B cell (primary cell): ENCODE measurements around the gene CARD9. TPM values are rescaled to one million over a fixed set of nuclear protein-coding genes. Genes with fewer than 3 reads are reported as not detected.

Experiments
- ATAC-seq: fragments of 200-7000 bp; cut with Tn5 transposase; one replicate; pipeline ENCODE4 v1.10.0; 2021; ENCODE audit warnings: low read depth, mild to moderate bottlenecking, moderate number of reproducible peaks, moderate library complexity
- CTCF ChIA-PET: fragments of 350-600 bp; sonication (Branson Sonifier 250); formaldehyde crosslinking; loops from one replicate; lab custom pipeline; 2021; ENCODE audit warnings: antibody characterized with exemption, inconsistent platforms; lab: Charles Lee
- POLR2A ChIA-PET: fragments of 350-600 bp; sonication (Branson Sonifier 250); formaldehyde crosslinking; loops from one replicate; lab custom pipeline; 2021; ENCODE audit warnings: antibody characterized with exemption; lab: Charles Lee
- DNase-seq: peaks from one replicate; pipeline ENCODE4 v3.0.0; 2013
- H2AFZ ChIP-seq: 2 replicates; pipeline ENCODE4 v1.6.1; 2012; ENCODE audit warnings: mild to moderate bottlenecking, low read depth, low read length; ENCODE audit not compliant: insufficient read depth, poor library complexity, severe bottlenecking
- H3K27ac ChIP-seq, 2 donors: 1 replicate in 1 of 2; 2 replicates in 1 of 2; pipeline ENCODE4 v1.5.1; 2012 to 2013; ENCODE audit warnings: low read length in 2 of 2, mild to moderate bottlenecking in 2 of 2, moderate library complexity in 1 of 2
- H3K27me3 ChIP-seq, 4 experiments: fragments of 200-600 bp in 1 of 4; sonication (generic) in 1 of 4; replicated peaks in 1 of 4; 1 replicate in 2 of 4; 2 replicates in 2 of 4; pipeline versions ENCODE4 v1.6.1 to v1.7.0; 2013 to 2016; ENCODE audit warnings: low read length in 3 of 4, mild to moderate bottlenecking in 2 of 4, mixed read lengths in 1 of 4, moderate library complexity in 1 of 4; ENCODE audit not compliant: insufficient read depth in 4 of 4, control insufficient read depth in 3 of 4; ENCODE audit errors: control extremely low read depth in 1 of 4
- H3K36me3 ChIP-seq, 2 experiments: replicated peaks in 1 of 2; 1 replicate in 1 of 2; 2 replicates in 1 of 2; pipeline versions ENCODE4 v1.6.1 to v1.7.1; 2013; ENCODE audit warnings: low read length in 1 of 2; ENCODE audit not compliant: insufficient read depth in 2 of 2, control insufficient read depth in 1 of 2; ENCODE audit errors: control extremely low read depth in 1 of 2, extremely low read depth in 1 of 2
- H3K4me1 ChIP-seq, 2 donors: fragments of 200-600 bp in 1 of 2; sonication (generic) in 1 of 2; 1 replicate in 1 of 2; 2 replicates in 1 of 2; pipeline versions ENCODE4 v1.5.1 to v1.6.1; 2013 to 2017; ENCODE audit warnings: low read length in 2 of 2; ENCODE audit not compliant: control insufficient read depth in 2 of 2, insufficient read depth in 2 of 2
- H3K4me2 ChIP-seq: replicated peaks from 2 replicates; pipeline ENCODE3; 2012; ENCODE audit warnings: mild to moderate bottlenecking, low read depth, low read length; ENCODE audit not compliant: poor library complexity, severe bottlenecking
- H3K4me3 ChIP-seq, 5 experiments: fragments of 200-600 bp in 1 of 5; sonication (generic) in 1 of 5; 1 replicate in 3 of 5; 2 replicates in 2 of 5; pipeline versions ENCODE4 v1.5.1 to v1.7.0; 2011 to 2016; ENCODE audit warnings: low read length in 4 of 5, mild to moderate bottlenecking in 4 of 5, low read depth in 2 of 5, control low read depth in 1 of 5, moderate library complexity in 1 of 5; ENCODE audit not compliant: insufficient read depth in 1 of 5; ENCODE audit errors: control extremely low read depth in 1 of 5, extremely low read depth in 1 of 5
- H3K79me2 ChIP-seq: fragments of 200-600 bp; sonication (generic); one replicate; pipeline ENCODE4 v1.6.0; 2016; ENCODE audit warnings: low read length; ENCODE audit not compliant: control insufficient read depth, insufficient read depth
- H3K9ac ChIP-seq: fragments of 200-600 bp; sonication (generic); 2 replicates; pipeline ENCODE4 v1.6.1; 2017; ENCODE audit warnings: mild to moderate bottlenecking, low read length, moderate library complexity
- H3K9me3 ChIP-seq, 3 donors: one replicate each; pipeline versions ENCODE4 v1.6.1 to v1.7.1; 2013; ENCODE audit warnings: low read length in 2 of 3; ENCODE audit not compliant: control insufficient read depth in 2 of 3, insufficient read depth in 1 of 3; ENCODE audit errors: control extremely low read depth in 1 of 3
- H4K20me1 ChIP-seq: 2 replicates; pipeline ENCODE4 v1.6.0; 2012; ENCODE audit warnings: mild to moderate bottlenecking, low read length; ENCODE audit not compliant: insufficient read depth, control insufficient read depth, poor library complexity, severe bottlenecking
- H3K27ac Mint-ChIP-seq: one replicate; pipeline ENCODE4 v1.8.0; 2021; ENCODE audit warnings: mixed read lengths
- H3K27me3 Mint-ChIP-seq: one replicate; pipeline ENCODE4 v1.8.0; 2021; ENCODE audit warnings: mixed read lengths
- H3K4me1 Mint-ChIP-seq: one replicate; pipeline ENCODE4 v1.8.0; 2021; ENCODE audit warnings: mixed read lengths
- H3K4me3 Mint-ChIP-seq: one replicate; pipeline ENCODE4 v1.8.0; 2021; ENCODE audit warnings: mixed read lengths
- H3K9me3 Mint-ChIP-seq: one replicate; pipeline ENCODE4 v1.8.0; 2022; ENCODE audit warnings: mixed read lengths; ENCODE audit not compliant: insufficient read depth
- EZH2 ChIP-seq: IDR thresholded peaks from 2 replicates; pipeline ENCODE4 v1.6.1; 2012; ENCODE audit warnings: borderline replicate concordance, low read depth, mild to moderate bottlenecking, moderate library complexity, low read length; ENCODE audit not compliant: insufficient read depth, poor library complexity, severe bottlenecking
- WGBS: methylation state at CpG from one replicate; pipeline ENCODE4 v1.1.5; 2013; ENCODE audit warnings: missing lambda C conversion rate; ENCODE audit not compliant: insufficient coverage; 5-methylcytosine and 5-hydroxymethylcytosine counted together
- intact Hi-C: fragments of 100-400 bp; cut with micrococcal nuclease; formaldehyde crosslinking; loops from one replicate; pipeline ENCODE4 v1.10.0; 2022
- polyA plus RNA-seq: library from polyadenylated mRNA; depleted of rRNA; stranded (reverse); fragments of >200 nt; gene quantifications from 2 replicates; pipeline ENCODE4 v1.2.3, GENCODE V29; 2012
- total RNA-seq, 2 donors: library from RNA; stranded (reverse); fragments of 120-200 nt in 1 of 2; gene quantifications; 1 replicate in 1 of 2; 2 replicates in 1 of 2; pipeline versions ENCODE4 v1.2.3 to v1.2.4, GENCODE V29; 2013 to 2022
- TF ChIP-seq, protein P1 (sequence below): fragments of 200-600 bp; IDR thresholded peaks from one replicate; pipeline ENCODE4 v1.8.0; 2022; ENCODE audit warnings: antibody characterized with exemption, mild to moderate bottlenecking

The CARD9 gene
- total and polyA plus RNA-seq, 2 donors (not counting 1 experiment from before 2014, with no cell fraction given), result 0.57 to 1.1 TPM

DNA sequence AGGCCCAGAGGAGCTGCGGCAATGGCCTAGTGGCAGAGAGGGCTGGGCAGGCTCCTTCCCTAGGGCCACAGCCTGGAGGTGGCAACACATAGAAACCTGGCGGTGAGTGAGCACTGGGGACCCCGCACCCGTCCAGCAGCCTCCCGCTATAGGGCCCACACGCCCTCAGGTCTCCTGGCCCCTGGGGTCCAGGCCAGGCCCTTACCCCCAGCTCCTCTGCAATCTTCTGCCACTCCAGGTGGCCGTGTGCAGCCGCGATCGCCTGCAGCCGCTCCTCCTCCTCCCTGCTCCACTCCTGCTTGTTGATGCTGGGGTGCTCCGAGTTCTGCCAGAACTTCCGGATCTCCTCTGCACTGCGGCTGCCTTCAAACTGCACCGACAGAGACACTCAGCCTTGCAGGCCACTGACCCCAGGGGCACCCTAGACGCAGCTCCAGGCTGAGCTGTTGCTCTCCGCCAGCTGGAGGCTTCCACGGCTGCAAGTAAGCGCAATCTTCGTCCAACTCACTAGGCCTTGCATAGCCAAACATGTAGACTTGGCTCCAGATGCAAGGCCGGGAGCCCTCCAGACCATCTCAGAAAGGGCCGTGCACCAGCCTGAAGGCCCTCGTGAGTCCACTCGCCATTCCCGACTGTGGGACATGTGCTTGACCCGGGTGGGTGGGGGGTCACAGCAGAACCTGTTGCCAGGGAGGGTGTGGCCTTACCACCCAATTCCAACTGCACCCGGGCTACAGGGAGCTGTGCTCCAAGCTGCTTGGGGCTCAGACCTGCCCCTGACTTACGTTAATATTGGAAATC lies 18.5 kb upstream of the CARD9 start:
- Histone ChIP-seq H3K36me3 (peaks cover 1 to 85% of the 10 kb centered on the region in 2 experiments), H3K4me1 (no peaks in the 10 kb centered on the region), H4K20me1 (peaks cover 2% of the 10 kb centered on the region), H2AFZ (no peak overlapping the region), H3K9ac (no peak overlapping the region), H3K27me3 (no peaks in the 10 kb centered on the region), H3K9me3 (no peaks in the 10 kb centered on the region), H3K4me3 (no peak overlapping the region), H3K27ac (no peak overlapping the region), H3K4me2 (no peak overlapping the region), H3K79me2 (peaks cover 9% of the 10 kb centered on the region)
- 98% methylated on average over 28 of the region's 28 CpGs for WGBS
- H3K27me3 Mint-ChIP-seq, result no peaks in the 10 kb centered on the region
- intact Hi-C loops, result no loop called here
- ATAC-seq (no peak), DNase-seq (no peak)
- TF ChIP-seq EZH2, result no peak
- TF ChIP-seq, protein P1, sequence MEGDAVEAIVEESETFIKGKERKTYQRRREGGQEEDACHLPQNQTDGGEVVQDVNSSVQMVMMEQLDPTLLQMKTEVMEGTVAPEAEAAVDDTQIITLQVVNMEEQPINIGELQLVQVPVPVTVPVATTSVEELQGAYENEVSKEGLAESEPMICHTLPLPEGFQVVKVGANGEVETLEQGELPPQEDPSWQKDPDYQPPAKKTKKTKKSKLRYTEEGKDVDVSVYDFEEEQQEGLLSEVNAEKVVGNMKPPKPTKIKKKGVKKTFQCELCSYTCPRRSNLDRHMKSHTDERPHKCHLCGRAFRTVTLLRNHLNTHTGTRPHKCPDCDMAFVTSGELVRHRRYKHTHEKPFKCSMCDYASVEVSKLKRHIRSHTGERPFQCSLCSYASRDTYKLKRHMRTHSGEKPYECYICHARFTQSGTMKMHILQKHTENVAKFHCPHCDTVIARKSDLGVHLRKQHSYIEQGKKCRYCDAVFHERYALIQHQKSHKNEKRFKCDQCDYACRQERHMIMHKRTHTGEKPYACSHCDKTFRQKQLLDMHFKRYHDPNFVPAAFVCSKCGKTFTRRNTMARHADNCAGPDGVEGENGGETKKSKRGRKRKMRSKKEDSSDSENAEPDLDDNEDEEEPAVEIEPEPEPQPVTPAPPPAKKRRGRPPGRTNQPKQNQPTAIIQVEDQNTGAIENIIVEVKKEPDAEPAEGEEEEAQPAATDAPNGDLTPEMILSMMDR, result no peak
- no peaks in the 10 kb centered on the region for H3K4me1 Mint-ChIP-seq
- no peak overlapping the region for H3K27ac Mint-ChIP-seq
- ChIA-PET CTCF (no interaction called here), POLR2A (interaction anchor here (1.1 kb wide), 1 partner anchor 12 kb away, joined by 3 read pairs; no protein-coding TSS in a partner anchor)
- no peak overlapping the region for H3K4me3 Mint-ChIP-seq
- H3K9me3 Mint-ChIP-seq, result no peaks in the 10 kb centered on the region

- 80% methylated on average over 7 of the region's 14 CpGs for whole genome bisulfite sequencing
- Histone ChIP-seq H3K4me2 (no peak overlapping the region), H3K9ac (no peak overlapping the region), H2AFZ (no peak overlapping the region), H3K79me2 (peaks cover 2% of the 10 kb centered on the region), H3K27ac (no peak overlapping the region), H3K27me3 (no peaks in the 10 kb centered on the region), H3K4me1 (no peaks in the 10 kb centered on the region), H4K20me1 (no peaks in the 10 kb centered on the region), H3K9me3 (no peaks in the 10 kb centered on the region), H3K4me3 (no peak overlapping the region), H3K36me3 (peaks cover 0 to 61% of the 10 kb centered on the region in 2 experiments)
- CTCF ChIA-PET, result no interaction called here
- Mint-ChIP-seq H3K9me3 (no peaks in the 10 kb centered on the region), H3K4me3 (no peak overlapping the region), H3K27ac (no peak overlapping the region), H3K27me3 (no peaks in the 10 kb centered on the region), H3K4me1 (no peaks in the 10 kb centered on the region)
- POLR2A ChIA-PET, result no interaction called here
- ATAC-seq (no peak), DNase-seq (no peak)
- intact Hi-C loops, result no loop called here
- no peak for TF ChIP-seq EZH2
- TF ChIP-seq, protein P1, result no peak
These were observed 15.9 kb upstream of the CARD9 start for GRCh38 chr9:136389396-136389795.
